GM19438 (cell line): Measurements from ENCODE around the gene CBFA2T3.
"Not testable (repeated sequence)": the region's sequence is repeated elsewhere in the genome, so short reads cannot be mapped to it uniquely, and the experiment has no call there.

ENCODE experiments used
- ATAC-seq: cut with Tn5 transposase; IDR thresholded peaks from one replicate; pipeline ENCODE4 v1.9.1; 2021; ENCODE audit warnings: low read depth; ENCODE audit not compliant: unreplicated experiment

The CBFA2T3 gene

DNA sequence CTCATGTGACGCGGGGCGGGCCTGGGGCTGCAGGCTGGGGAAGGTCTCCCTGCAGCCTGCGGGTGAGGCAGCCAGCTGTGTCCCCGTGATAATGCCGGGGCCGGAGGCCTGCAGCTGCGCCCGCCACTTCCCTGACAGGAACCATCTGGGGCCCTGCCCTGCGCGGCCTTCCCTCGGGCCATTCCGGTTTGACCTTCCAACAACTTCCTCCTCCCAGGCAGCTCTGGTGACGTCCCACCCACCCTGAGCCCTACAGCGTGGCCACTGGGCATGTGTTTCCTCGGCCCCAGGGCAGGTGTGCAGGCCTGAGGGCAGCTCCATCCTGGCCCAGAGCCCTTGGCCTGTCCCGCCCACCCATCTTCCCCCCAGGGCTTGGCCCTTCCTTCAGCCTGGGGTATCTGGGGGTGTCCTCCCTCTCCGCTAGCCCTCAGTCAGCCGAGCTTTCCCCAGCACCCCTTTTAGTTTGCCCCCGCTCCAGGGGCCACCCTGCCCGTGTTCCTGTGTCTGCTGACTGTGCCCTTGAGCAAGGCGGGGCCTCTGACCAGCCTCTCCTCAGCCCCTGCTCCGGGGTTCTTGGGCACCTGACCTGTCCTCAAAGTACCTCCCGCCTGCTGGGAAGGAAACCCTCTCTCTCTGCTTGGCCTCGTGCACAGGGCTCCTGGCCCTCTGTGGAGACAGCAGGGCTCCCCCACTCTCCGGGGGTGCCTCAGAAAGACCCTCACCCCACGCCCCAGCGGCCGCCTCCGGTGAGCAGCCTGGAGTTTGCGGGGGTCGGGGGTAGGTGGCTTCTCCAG is at the start of gene CBFA2T3:
TSS of gene CBFA2T3 (minus strand) at position 190 of the 794 bp plus-strand sequence. CDS start 400 bp downstream, outside the sequence.
- peak; percentile 30 for ATAC-seq

DNA sequence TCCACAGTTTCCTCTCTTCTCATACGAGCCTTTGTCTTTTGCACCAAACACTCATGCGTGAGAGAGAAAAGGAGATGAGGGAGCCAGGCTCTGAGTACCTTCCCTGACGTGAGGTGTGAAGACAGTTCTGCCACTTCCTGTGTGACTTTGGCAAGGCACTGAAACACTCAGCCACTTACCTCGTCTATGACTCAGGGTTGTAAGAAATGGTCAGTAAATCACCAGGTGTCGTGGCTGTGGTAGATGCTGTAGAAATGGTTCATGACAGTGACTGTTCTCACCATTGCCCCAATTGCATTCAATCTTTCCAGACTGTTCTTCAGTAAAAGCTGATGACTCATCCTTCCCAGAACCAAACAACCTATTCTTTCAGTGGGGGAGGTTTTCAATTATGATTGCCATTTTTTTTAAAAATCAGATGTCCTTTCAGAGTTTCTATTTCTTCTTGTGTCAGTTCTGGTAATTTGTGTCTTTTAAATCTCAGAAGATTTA is 49.2 kb upstream of the CBFA2T3 start:
- no peak for ATAC-seq

DNA sequence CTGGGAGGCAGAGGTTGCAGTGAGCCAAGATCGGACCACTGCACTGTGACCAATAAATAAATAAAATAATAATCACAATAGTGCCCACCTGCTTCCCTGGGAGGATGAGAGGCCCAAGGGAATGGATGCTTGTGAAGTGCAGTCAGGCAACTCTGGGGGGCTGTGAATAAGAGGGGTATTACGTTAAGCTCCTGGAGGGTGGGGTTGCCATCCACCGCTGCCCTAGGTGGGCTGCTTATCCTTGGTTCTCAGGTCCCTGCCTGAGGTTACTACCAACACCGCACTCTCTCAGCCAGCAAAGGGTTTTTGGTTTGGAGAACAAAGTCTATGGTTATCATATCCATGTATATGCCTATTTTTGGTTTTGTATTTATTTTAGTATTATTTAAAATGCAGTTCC is 48.6 kb upstream of the CBFA2T3 start:
- ATAC-seq, result no peak

DNA sequence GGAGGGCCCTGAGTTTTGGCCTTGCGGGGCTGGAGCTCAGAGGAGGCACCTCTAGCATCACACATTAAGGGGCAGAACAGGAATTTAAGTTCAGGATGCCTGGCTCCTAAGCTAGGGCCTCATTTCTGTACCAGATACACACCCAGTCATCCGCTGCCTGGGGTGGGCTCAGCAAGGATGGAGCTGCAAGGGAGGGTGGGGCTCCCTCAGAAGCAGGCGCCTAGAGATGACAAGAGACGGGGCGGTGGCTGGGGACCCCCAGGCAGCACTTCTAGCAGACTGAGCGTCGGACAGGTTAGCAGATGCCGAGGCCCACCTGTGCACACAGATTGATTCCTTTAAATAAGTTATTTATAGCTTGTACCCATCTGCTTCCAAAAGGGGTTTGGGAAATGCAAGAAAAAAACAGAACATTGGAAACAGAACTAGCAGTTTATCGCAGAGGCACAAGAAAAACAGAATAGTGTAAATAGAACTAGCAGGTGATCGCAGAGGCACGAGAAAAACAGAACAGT is 47.6 kb upstream of the CBFA2T3 start:
- no peak for ATAC-seq

DNA sequence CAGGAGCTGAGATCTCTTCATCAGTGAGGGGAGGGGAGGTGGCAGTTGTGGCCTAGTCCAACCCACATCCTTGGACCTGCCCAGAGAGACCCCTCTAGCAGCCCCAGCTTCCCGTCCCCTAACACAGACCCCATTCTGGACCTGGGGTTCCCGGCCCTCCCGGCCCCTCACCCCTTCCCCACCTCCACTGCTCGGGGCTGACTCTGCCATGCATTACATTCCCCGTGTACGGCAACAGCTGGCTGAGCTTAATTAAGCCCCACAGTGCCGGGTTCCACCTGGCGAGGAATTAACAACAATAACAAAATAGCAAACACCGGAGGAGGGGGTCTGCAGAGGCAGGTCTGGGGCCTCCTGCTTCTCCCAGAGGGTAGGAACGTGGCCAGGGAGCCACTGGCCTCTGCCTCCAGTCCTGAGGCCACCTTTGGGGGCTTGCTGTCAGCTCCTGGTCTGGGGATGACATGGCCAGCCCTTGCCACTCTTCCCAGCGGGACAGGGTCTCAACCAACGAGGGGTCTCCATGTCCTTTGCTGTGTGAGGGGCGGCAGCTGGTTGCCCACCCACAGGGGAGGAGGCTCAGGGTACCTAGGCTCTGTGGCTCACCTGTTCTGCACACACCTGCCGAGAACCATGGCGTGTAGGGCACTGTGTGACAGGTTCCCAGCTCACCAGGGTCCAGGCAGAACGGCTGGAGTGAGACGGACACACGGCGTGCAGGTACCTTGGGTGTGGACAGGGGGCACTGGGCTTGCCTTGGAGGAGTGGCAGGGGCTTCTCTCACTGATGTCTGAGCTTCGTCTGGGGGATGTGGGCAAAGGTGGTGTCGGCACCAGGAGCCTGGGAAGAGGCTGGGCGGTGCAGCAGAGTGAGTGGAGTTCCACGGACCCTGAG is 46.9 kb upstream of the CBFA2T3 start:
- no peak for ATAC-seq

DNA sequence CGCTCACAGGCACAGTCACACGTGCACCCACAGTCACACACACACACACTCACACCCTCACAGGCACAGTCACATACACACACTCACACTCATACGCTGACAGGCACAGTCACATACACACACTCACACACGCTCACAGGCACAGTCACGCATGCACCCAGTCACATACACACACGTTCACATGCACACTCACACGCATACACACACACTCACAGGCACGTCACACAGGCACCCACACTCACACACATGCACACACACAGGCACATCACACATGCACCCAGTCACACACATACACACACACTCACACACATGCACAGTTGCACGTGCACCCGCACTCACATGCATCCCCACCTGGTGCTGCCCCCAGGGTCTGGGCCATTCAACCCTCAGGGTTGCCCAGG is 46.1 kb upstream of the CBFA2T3 start:
- ATAC-seq, result no peak

DNA sequence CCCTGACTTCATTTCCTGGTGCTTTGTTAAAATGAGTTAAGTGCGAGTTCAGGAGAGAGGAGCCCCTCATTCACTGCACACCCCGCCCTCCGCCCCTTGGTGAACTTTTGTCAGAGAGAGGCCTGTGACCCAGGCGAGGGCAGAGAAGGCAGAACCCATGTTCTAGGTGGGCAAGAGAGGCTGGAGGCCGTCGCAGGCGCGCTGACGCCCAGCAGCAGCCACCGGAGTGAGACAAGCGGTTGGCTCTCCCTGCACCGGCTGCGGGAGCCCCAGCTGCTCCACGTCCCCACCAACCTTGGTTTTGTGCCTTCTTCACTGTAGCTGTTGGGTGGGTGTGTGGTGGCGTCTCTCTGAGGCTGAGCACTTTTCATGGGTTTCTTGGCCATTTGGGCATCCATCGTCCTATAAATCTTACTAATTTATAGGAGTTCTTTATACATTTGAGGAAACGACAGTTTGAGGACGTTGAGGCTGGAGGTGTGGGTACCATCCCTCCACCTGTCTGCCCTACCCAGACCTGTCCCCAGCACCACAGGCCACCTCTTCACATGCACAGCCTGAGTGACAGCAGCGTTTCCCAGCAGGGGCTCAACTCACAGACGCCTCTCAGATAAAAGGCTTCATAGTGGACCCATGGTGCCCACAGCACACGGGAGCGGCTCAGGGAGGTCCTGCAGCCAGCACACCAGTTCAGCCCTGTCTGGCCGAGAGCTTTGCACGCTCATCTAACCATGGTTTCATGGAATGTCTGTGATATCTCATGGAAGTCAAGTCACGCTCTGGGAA is 45.2 kb upstream of the CBFA2T3 start:
- ATAC-seq, result no peak

DNA sequence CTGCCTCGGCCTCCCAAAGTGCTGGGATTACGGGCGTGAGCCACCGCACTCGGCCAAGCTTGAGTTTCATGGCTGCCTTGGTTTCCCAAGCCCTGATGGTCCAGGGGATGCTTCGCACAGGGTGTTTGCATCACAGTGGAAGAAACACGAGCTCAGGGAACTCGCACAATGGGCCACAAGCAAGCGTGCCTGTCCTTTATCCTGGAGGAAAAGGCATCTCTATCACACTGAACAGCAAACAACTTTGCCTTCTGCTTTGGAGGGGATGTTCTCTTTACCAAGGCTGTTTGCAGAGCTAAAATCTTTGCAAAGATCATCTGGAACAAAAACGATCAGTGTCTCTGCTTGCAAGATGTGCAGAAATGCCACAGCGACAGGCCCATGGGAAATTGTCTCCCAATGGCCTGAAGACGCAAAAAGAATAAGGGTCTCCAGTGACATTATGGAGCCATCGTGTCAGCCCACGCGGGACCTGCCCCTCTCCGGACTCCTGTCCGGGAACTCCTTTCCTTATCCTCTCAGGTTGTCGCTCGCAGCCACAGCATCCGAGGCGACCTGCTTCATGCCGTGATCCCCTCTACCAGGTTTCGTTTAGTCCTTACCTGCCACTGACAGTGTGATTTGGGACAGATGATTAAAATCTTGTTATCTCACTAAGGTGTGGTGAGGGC is 44.1 kb upstream of the CBFA2T3 start:
- no peak for ATAC-seq

DNA sequence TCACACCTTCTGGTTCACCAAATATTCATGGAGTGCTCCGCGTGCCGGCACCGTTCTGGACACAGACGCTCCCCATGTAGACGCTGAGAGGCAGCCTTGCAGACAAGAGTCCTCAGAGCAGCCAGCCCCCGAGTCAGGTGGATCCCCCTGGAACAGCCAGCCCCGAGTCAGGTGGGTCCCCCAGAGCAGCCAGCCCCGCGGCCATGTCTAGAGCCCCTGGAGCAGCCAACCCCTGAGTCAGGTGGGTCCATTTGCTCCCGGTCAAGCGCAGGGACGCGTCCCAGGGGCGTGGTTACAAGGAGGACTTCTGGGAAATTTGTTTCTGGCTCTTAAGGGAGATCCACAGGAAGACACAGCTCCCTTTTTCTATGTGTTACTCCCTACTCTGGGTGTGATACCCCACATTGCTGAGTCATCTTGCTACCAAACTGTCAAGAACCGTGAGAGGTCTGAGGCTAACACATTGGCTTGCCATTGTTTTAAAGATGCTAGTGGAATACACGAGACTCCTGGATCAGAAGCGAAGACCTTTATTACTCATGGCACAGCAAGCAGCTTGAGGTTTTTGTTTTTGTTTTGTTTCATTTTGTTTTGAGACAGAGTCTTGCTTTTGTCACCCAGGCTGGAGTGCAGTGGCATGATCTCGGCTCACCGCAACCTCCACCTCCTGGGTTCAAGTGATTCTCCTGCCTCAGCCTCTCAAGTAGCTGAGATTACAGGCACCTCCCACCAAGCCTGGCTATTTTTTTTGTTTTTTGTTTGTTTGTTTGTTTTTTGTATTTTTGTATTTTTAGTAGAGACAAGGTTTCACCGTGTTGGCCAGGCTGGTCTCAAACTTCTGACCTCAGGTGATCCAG is 43.3 kb upstream of the CBFA2T3 start:
- ATAC-seq, result no peak

DNA sequence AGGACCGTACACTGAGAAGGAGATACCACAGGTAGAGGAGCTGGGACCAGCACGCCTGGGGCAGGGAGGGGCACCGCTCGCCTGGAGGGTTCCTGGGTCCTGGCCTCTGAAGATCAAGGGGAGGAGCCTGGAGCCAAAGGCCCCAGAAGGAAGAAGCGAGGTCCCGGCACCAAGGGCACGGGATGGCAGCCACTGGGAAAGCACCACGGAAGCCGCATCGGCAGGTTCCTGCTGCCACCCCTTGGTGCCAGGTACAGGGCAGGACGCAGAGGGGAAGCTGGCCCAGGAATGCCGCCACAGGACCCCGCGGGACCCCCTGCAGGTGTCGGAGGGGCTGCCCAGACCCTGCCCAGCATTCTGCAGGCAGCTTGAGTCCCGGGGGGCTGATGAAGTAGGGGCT is 42.5 kb upstream of the CBFA2T3 start:
- ATAC-seq, result no peak

DNA sequence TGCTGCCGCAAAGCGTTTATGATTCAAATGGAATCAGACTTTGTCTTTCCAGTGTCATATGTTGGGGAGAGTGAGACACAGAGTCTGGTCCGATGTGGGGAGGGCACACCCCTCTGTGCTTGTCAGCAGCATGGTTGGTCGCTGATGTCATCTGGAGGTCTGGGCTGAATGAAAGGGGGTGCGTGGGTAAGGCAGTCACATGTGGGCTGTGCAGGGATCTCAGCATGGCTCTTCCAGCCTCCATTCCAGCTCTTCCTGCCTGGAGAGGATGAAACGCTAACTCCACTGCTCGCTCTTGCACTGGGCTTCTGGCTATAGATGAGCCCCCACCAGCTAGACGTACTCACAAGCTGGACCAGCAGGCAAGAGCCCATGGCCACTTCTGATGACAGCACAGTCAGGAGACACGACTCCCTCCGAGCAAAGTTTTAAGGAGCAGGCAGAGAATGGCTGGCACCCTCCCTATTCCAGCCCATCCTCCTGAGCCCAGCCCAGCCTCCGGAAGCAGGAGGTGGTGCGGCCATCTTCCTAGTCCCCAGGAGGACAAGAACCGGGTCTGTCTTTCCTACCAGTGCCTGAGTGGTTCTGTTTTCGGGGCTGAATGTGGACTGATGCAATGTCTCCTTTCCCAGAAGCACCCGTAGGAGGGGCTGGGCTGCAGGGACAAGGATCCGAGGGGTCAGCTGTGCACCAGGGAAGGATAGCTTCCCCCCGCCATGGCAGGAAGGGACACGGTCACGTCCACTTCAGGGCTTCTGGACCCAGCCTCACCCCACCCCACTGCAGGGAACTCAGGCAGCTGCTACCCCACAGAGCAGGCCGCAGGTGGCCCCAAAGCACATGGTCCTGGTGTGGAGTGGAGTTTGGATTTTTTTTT is 41.5 kb upstream of the CBFA2T3 start:
- no peak for ATAC-seq

DNA sequence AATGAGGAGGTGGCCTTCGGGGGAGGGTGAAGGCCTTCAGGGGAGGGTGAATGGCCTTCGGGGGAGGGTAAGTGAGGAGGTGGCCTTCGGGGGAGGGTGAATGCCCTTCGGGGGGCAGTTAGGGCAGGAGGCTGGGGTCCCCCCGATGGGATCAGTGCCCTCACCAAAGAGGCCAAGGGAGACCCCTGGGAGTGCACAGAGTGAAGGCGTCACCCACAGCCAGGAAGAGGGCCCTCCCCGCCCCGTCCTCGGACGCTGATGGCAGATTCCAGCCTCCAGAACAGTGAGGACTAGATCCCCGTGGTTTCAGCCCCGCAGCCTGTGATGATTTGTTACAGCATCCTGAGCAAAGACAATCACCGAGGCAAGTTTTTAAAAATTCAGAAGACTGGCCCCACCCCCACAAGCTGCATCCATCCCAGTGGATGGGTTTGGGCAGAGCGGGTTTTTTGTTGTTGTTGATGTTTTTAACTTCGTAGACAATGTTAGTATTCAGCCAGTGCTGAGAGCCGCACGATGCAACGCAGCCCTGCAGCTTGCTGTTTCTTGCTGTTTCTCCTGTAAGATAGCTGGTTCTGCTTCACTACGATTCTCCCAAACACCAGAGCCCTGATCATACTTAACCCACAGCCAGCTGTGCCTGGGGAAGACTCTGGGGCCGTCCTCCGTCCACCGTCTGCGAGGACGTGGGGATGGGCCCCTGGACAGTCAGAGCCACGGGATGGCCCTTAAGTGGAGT is 40.7 kb upstream of the CBFA2T3 start:
- no peak for ATAC-seq

DNA sequence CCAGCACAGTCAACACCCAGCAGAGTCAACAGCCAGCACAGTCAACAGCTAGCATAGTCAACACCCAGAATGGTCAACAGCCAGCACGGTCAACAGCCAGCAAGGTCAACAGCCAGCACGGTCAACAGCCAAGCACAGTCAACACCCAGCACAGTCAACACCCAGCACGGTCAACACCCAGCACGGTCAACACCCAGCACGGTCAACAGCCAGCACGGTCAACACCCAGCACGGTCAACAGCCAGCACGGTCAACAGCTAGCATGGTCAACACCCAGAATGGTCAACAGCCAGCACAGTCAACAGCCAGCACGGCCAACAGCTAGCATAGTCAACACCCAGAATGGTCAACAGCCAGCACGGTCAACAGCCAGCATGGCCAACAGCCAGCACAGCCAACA is 39.6 kb upstream of the CBFA2T3 start:
- ATAC-seq, result not testable (repeated sequence)

DNA sequence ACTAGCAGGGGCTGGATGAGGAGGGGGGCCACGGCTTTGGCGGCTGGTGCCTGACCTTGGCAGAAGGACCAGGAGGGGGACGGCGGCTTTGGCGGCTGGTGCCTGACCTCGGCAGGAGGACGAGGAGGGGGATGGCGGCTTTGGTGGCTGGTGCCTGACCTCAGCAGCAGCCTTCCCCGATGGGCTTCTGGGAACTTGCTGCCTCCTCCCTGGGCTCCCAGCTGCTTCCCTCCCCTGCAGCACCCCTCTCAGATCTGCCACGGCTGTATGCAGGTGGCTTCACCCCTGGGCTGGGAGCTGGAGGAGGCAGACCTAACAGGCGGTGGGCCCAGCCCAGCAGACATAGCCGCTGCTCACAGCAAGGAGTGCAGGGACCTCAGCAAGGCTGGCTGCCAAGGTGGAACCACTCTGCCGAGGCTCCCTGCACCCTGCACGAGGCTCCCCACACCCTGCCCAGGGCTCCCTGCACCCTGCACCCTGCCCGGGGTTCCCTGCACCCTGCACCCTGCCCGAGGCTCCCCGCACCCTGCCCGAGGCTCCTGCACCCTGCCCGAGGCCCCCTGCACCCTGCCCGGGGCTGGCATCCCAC is 38.4 kb upstream of the CBFA2T3 start:
- no peak for ATAC-seq

DNA sequence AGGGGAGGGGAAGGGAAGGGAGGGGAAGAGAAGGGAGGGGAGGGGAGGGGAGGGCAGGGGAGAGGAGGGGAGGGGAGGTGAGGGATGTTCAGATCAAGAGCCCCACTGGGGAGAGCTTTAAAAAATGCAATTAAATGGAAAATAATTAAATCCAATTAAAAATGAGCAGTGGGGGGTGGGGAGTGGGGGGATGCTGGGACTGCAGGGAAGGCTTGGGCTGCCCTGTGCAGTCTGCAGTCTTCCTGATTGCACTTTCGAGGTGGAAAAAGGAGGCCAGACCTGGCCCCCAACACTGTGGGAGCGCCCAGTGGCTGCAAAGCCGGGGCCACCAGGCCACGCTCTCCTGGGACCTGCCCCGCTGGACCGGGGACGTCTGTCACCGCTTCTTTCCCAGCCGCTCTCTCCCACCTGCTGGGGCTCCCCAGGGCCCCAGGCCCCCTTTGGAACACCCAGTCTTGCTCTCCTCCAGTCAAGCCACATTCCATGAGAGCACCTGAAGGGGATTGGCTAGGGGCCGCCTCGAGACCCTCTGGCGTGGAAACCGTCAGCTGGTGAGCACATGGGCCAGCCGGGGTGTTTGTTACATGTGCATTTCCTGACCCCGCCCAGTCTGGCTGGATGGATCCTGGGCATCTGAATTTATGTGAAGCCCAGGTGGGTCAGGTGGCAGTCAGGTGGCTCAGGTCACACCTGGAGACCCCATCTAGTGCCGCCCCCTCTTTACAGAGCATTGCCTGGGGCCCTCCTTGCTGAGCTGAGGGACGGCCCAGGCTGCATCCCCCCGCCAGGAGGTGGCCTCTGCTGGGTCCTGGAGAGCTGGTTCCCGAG is 37.6 kb upstream of the CBFA2T3 start:
- no peak for ATAC-seq

DNA sequence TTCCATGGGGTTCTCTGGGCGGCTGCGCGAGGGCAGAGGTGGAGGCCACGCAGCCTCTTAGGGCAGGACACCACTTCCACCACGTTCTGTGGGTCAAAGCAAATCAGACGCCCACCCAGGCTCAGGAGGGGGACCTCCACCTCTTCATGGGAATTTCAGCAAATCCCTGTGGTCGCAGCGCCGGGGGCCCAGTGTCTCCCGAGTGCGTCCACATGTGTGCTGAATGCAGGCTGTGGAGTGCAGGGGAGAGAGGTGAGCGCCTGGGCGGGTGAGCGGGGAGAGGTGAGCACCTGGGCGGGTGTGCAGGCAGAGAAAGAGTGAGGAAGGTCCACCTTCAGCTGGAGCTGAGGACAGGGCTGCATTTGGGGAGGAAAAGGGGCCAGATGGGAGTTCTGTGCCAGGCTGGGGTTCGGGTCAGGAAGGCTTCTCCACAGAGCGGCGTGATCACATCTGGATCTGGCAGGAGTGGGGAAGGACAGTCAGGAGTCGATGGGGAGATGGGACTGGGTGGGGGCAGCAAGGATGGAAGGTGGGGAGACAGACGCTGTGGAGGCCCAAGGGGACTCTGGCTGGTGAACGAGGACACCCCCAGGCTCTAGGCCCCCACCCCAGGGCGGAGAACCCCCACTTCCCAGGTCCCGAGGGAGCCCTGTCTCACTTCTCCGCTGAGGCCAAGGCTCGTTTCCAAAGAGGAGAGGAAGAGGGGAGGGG is 36.8 kb upstream of the CBFA2T3 start:
- ATAC-seq, result no peak
